HG03521 (cell line): ENCODE measurements around the gene KLHL2.
"Not testable (repeated sequence)": the region's sequence is repeated elsewhere in the genome, so short reads cannot be mapped to it uniquely, and the experiment has no call there.

Experiments used
- ATAC-seq: cut with Tn5 transposase; IDR thresholded peaks from one replicate; pipeline ENCODE4 v1.9.1; 2021; ENCODE audit warnings: mild to moderate bottlenecking, moderate library complexity; ENCODE audit not compliant: unreplicated experiment

The KLHL2 gene

DNA sequence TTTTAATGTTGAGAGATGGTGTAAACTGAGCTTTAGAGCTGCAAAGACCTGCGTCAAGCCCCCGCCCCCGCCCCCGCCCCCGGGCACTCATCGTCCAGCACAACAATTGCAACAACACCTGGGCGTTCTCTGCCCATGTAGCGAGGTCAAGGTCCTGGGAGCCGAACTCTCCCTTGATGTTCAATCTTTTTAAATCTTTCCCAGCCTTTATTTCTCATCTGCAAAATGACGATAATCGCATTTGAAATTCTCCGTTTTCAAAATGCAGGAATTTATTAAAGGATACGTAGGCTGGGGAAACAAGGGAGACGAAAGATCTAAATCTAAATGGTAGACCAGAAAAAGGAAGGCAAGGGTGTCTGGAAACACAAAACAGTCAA, 119.5 kb downstream of the KLHL2 start:
- ATAC-seq: no peak

- ATAC-seq: peak; percentile 98
Measured at GRCh38 chr4:165327211-165328100, 120.1 kb downstream of the KLHL2 start, which contains the start of gene MSMO1. TSS of gene MSMO1 (plus strand) at chr4:165327669. CDS start at chr4:165333371, 5,702 bp downstream.

- no peak for ATAC-seq
Measured at GRCh38 chr4:165328101-165328425, 120.7 kb downstream of the KLHL2 start.

DNA sequence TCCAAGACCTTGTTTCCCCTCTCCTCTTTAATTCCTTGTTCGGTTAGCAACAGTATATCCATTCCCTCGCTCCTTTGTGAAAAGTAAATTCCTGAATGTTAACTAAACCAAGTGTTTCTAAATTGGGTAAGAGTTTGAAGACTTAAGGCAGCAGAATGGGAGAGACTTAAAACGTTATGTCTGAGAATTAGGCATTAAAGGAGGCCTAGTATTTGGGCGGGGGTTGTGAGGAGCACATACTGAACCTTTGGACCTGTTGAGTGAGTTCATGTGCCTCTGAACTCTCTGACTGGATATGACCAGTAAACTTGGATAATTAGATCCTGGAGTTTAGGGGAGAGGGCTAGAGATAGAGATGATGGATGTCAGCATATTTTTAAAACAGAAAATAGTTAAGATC, 121.3 kb downstream of the KLHL2 start:
- no peak for ATAC-seq

DNA sequence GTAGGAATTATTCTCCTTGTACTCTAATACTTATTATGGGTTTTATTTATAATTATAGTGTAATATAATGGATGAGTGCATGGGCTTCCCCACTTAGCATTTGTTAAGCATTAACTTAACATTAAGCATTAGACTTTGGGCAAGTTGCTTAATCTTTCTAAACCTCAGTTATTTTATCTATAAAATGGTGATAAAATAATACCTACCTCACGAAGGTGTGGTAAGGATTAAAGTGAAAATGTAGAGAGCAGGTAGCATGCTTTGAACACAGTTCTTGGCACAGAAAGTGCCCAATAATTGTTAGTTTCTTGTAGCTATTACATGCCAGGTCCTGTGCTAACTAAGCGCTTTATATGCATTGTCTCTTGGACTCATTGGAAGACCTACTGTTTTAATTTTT, 122.7 kb downstream of the KLHL2 start:
- ATAC-seq: no peak

DNA sequence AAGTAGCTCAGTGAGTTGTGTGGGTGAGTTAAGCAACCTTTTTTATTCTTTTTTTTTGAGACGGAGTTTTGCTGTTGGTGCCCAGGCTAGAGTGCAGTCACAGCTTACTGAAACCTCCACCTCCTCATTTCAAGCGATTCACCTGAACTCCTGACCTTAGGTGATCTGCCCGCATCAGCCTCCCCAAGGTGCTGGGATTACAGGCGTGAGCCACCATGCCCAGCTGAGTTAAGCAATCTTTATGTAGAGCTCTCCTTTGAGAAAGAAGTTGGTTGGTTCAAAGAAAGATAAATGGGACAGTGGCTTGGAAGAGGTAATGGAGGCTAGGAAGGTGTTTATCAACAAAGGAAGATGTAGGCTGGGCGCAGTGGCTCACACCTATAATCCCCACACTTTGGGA, 123.3 kb downstream of the KLHL2 start:
- no peak for ATAC-seq

GRCh38 chr4:165331359-165331758, 124.0 kb downstream of the KLHL2 start:
- no peak for ATAC-seq

GRCh38 chr4:165331823-165332222, 124.5 kb downstream of the KLHL2 start:
- no peak for ATAC-seq

GRCh38 chr4:165332502-165332901, 125.1 kb downstream of the KLHL2 start:
- no peak for ATAC-seq

- ATAC-seq: no peak
Measured at GRCh38 chr4:165335163-165335703, 127.9 kb downstream of the KLHL2 start.

DNA sequence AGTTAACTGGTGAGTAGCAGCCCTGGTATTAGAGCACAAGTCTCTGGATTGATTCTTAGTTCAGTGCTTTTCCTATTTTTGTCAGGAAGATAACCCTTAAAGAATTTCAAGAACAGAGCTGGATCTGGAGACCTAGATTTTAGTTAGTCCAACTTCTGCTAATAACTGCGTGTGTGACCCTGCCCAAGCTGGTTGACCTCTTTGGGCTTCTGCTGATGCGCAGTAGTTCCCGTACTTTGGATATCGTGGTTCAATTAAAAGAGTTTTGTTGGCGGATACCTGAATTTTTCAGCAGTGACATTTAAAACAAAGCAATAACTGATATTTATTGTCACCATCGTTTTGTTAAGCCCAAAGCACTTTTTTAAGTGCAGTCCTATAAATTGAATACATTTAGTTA, 129.4 kb downstream of the KLHL2 start:
- no peak for ATAC-seq

DNA sequence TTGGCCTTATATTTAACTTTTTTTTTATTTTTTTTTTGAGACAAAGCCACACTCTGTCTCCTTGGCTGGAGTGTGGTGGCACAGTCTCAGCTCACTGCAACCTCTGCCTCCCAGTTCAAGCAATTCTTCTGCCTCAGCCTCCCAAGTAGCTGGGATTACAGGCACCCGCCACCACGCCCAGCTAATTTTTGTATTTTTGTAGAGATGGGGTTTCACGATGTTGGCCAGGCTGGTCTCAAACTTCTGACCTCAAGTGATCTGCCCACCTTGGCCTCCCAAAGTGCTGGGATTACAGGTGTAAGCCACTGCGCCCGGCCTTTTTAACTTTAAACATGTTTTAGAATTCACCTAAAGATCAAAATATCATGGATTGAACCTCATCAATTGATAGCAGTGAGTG, 135.0 kb downstream of the KLHL2 start:
- ATAC-seq: not testable (repeated sequence)

DNA sequence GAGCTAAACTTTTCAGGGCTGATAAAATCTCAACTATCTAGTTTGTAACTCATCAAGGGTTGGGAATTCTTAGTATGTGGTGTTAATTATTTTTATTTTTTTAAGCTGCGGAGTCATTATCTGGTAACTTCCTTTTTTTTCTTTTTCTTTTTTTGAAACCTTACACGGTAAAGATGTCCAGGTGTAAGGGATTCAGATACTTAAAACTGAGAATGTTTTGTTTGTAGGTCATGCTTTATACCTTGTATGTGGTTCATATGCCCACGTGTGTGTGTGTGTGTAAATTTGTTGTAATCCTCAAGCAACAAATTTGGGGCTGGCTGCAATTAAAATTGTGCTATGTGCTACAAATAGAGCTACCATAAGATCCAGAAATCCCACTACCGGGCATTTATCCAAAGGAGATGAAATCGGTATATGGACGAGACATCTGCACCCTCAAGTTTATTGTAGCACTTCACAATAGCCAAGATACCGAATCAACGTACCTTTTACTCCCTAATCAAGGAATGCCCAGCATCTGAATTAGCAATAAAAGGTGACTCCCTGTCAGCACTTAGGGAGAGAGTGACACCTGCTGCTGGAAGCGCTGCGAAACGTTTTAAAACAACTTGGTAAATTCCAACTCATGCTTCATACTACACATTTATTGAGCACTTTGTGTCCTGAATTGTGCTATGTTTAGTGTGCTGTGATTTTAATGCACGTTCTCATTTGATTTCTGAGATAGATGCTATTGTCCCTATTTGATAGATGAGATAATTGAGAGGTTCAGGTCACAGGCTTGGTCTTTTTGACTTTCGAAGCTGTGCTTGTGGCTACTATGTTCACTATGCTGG, 136.2 kb downstream of the KLHL2 start:
- no peak for ATAC-seq

DNA sequence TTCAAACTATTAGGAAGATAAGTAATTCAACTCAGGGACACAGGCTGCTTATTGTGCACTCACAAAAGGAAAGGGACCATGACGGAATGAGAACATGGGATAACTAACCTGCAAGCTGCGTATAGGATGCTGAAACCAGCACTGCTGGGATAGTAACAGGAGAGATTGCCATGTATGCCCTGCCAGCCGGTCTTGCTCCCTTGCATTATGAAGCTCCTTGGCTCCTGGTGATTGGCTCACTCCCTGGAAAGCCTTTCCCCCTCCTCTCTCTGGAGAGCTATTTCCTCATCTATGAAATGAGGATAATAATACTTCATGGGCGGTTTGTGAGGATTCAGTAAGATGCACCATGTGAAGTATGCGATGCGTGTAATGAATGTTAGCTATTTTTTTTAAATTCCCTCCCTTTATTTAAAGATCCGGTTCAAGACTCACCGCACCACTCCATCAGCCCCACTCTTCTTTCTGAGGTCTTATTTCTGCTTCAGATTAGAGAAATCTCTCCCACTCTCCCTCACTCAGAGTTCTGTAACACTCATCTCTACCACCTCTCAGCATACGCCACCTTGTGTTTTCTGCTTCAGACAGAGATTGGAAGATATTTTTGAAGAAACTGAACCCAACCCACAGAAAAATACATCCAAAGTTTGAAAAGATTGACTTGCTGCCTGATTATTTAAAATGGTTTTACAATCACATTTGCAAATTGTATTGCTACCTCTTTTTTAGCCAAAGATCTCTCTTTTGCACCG, 138.5 kb downstream of the KLHL2 start:
- ATAC-seq: no peak

DNA sequence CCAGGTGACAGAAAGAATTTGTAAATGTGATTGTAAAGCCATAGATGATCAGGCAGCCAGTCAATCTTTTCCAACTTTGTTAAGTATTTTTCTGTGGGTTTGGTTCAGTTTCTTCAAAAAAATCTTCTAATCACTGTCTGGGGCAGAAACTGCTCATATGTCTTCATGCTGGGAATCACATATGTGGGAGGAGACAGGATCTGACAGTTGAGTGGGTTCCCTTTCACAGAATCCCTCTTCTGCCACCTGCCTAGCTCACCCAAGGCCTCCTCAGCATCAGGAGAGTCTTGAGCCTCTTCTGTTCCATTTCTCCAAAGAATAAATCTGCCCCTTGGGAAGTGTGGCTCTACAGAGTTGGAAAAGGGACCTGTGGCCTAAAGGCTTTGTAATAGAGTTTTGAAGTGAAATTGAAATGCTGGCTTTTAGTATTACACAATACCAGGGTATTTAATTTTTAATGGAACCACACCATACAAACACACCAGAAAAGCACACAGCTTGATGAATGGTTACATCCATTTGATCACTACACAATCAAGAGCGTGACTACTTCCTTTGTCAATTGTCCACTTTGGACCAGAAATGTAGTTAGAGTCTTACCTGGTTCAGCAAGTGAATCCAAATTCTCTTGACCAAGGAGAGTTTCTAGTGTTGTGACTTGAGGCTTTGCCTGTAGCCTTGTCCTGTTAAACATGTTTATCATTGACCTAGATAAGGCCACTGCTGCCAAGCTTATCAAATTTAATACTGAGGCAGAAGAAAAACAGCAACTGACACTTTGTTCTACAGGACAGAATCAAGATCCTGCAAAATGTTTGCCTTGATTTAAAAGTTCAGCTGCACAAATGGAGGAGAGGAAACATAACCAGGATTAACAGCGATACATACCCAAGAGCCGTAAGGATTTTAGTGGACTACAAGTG, 140.5 kb downstream of the KLHL2 start:
- no peak for ATAC-seq

DNA sequence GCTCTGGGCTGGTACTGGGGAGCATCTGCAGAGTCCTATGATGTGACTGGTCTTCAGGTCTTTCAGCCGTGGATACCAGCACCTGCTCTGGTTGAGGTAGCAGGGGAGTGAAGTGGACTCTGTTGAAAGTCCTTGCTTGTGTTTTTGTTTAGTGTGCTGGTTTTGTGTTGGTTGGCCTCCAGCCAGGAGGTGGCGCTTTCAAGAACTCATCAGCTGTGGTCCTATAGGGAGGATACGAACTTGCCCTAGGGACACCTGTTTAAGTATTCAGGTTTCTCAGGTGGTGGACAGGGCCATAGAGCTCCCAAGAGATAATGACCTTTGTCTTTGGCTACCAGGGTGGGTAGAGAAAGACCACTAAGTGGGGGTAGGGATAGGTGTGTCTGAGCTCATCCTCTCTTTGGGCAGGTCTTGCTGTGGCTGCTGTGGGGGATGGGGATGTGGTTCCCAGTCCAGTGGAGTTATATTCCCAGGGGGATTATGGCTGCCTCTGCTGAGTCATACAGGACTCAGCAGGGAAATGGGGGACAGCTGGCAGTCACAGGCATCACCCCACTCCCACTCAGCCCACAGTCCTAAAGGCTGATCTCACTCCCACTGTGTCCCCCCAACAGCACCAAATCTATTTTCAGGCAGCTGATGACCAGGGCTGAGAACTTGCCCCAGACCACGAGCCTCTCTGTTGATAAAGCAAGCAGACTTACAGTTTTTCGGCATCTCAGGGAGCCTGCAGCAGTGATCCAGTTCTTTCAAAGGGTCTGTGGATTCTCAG, 144.2 kb downstream of the KLHL2 start:
- ATAC-seq: no peak

- ATAC-seq: no peak
Measured at GRCh38 chr4:165355900-165356300, 148.5 kb downstream of the KLHL2 start.

DNA sequence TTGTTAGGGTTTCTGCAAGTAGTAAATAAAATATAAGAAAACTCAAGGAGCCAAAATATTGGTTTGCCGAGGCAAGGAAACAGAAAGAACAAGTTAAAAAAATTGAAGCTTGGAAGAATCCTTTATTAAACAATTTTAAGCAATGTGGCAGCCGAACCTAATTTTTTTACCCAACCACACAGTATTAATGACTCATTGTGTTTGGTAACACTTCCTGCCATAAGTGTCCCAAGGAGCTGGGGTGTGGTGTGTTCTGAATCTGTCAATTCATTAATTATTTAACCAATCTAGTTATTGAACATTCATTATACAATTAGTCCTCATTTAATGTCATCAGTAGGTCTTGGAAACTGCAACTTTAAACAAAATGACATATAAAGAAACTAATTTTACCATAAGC, 152.1 kb downstream of the KLHL2 start:
- no peak for ATAC-seq

DNA sequence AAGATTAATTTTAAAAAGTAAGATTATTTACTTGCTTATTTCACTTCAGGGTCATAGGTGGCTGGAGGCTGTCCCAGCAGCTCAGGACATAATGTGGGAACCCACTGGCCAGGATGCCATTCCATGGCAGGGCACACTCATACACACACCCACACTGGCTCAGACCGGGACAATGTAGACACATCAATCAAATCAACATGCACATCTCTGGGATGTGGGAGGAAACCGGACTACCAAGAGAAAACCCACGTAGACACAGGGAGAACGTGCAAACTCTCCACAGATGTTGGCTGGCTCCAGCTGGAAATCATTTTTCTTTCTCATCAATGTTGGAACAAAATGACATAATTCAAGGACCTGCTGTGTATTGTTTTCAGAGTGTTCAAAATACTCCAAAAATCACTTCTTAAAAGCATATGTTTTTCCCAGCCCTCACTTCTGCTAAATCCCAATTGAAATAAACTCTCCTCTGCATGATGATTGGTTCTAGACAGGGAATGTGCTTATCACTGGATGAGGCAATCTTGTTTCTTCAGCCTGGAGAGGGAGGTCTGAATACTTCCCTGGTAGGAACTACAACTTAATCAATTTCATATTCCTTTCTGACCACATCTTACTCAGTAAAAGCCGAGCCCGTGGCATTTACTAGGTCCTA, 152.8 kb downstream of the KLHL2 start:
- no peak for ATAC-seq
